Hepatocyte (in vitro differentiated cells): ENCODE results near the gene FAM174C. TPM values are rescaled to one million over a fixed set of nuclear protein-coding genes. Genes with fewer than 3 reads are reported as not detected.
A peak's percentile ranks its signal among the peaks of the same experiment; 100 is the strongest.

ENCODE experiments used
- DNase-seq: peaks from one replicate; pipeline ENCODE4 v3.0.0-alpha.2; 2016; ENCODE audit warnings: low spot score
- H2AFZ ChIP-seq: fragments of 200-600 bp; sonication (generic); 2 replicates; pipeline ENCODE4 v1.6.0; 2016; ENCODE audit warnings: antibody characterized with exemption, mild to moderate bottlenecking
- H3K27ac ChIP-seq: fragments of 200-600 bp; sonication (generic); 2 replicates; pipeline ENCODE4 v1.5.1; 2016; ENCODE audit warnings: mild to moderate bottlenecking
- H3K27me3 ChIP-seq: fragments of 200-600 bp; sonication (generic); 2 replicates; pipeline ENCODE4 v1.6.1; 2016
- H3K36me3 ChIP-seq: fragments of 200-600 bp; sonication (generic); replicated peaks from 2 replicates; pipeline ENCODE4 v1.5.1; 2016; ENCODE audit warnings: low read depth; ENCODE audit not compliant: insufficient read depth
- H3K4me1 ChIP-seq: fragments of 200-600 bp; sonication (generic); 2 replicates; pipeline ENCODE4 v1.5.1; 2016; ENCODE audit warnings: mild to moderate bottlenecking, moderate library complexity; ENCODE audit not compliant: insufficient read depth
- H3K4me2 ChIP-seq: fragments of 200-600 bp; sonication (generic); 2 replicates; pipeline ENCODE4 v1.6.0; 2016
- H3K4me3 ChIP-seq: fragments of 200-600 bp; sonication (generic); 2 replicates; pipeline ENCODE4 v1.5.1; 2016; ENCODE audit warnings: mild to moderate bottlenecking
- H3K79me2 ChIP-seq: fragments of 200-600 bp; sonication (generic); 2 replicates; pipeline ENCODE4 v1.6.0; 2017; ENCODE audit warnings: mild to moderate bottlenecking
- H3K9me2 ChIP-seq: fragments of 200-600 bp; sonication (generic); replicated peaks from 2 replicates; pipeline ENCODE4 v1.6.0; 2017; ENCODE audit warnings: mild to moderate bottlenecking; ENCODE audit not compliant: insufficient read depth
- H3K9me3 ChIP-seq: fragments of 200-600 bp; sonication (generic); 2 replicates; pipeline ENCODE4 v1.5.1; 2016; ENCODE audit warnings: low read depth, mild to moderate bottlenecking
- H4K20me1 ChIP-seq: fragments of 200-600 bp; sonication (generic); 2 replicates; pipeline ENCODE4 v1.6.0; 2016; ENCODE audit warnings: mild to moderate bottlenecking; ENCODE audit not compliant: insufficient read depth, poor library complexity, severe bottlenecking
- CTCF ChIP-seq: fragments of 200-600 bp; sonication (generic); IDR thresholded peaks from 2 replicates; pipeline ENCODE4 v1.5.1; 2016; ENCODE audit warnings: antibody characterized with exemption, mild to moderate bottlenecking; ENCODE audit not compliant: poor library complexity
- EZH2 ChIP-seq: fragments of 200-600 bp; sonication (generic); IDR thresholded peaks from 2 replicates; pipeline ENCODE4 v1.6.1; 2016; ENCODE audit warnings: antibody characterized with exemption, mild to moderate bottlenecking, borderline replicate concordance
- EZH2phosphoT487 ChIP-seq: fragments of 200-600 bp; sonication (generic); IDR thresholded peaks from one replicate; pipeline ENCODE4 v1.6.1; 2018; ENCODE audit warnings: antibody characterized with exemption, mild to moderate bottlenecking, low read depth, moderate library complexity; ENCODE audit not compliant: unreplicated experiment, severe bottlenecking
- WGBS: methylation state at CpG from one replicate; pipeline ENCODE4 v1.1.6; 2016; ENCODE audit warnings: low lambda C conversion rate; ENCODE audit errors: missing lambda C conversion rate; 5-methylcytosine and 5-hydroxymethylcytosine counted together
- polyA plus RNA-seq: library from polyadenylated mRNA; unstranded; fragments of >200 nt; fragmentation: Nextera tagmentation; extraction: Ambion mirVana; gene quantifications from 2 replicates; pipeline ENCODE4 v1.2.1, GENCODE V29; 2016
- total RNA-seq: library from RNA; depleted of rRNA; stranded (reverse); fragments of >200 nt; gene quantifications from 2 replicates; pipeline ENCODE4 v1.2.3, GENCODE V29; 2014

FAM174C gene
- total and polyA plus RNA-seq, 2 experiments from 2014 or later: 25.5 to 79.9 TPM

GRCh38 chr19:1239420-1239795 is 35.9 kb upstream of the FAM174C start:
- H3K27me3 ChIP-seq: no peaks in the 10 kb centered on the region
- H3K9me3 ChIP-seq: no peaks in the 10 kb centered on the region
- WGBS: 88% methylated on average over 10 of the region's 11 CpGs
- H3K4me2 ChIP-seq: peak overlapping the region; percentile 97
- no peak for DNase-seq
- H4K20me1 ChIP-seq: no peaks in the 10 kb centered on the region
- no peaks in the 10 kb centered on the region for H3K36me3 ChIP-seq
- TF ChIP-seq CTCF: no peak
- no peak for TF ChIP-seq EZH2
- TF ChIP-seq EZH2phosphoT487: no peak
- peaks cover 29% of the 10 kb centered on the region for H3K4me1 ChIP-seq
- no peaks in the 10 kb centered on the region for H3K9me2 ChIP-seq
- H3K27ac ChIP-seq: peak overlapping the region; percentile 91
- no peak overlapping the region for H3K4me3 ChIP-seq
- no peak overlapping the region for H2AFZ ChIP-seq
- H3K79me2 ChIP-seq: peaks cover 25% of the 10 kb centered on the region

DNA sequence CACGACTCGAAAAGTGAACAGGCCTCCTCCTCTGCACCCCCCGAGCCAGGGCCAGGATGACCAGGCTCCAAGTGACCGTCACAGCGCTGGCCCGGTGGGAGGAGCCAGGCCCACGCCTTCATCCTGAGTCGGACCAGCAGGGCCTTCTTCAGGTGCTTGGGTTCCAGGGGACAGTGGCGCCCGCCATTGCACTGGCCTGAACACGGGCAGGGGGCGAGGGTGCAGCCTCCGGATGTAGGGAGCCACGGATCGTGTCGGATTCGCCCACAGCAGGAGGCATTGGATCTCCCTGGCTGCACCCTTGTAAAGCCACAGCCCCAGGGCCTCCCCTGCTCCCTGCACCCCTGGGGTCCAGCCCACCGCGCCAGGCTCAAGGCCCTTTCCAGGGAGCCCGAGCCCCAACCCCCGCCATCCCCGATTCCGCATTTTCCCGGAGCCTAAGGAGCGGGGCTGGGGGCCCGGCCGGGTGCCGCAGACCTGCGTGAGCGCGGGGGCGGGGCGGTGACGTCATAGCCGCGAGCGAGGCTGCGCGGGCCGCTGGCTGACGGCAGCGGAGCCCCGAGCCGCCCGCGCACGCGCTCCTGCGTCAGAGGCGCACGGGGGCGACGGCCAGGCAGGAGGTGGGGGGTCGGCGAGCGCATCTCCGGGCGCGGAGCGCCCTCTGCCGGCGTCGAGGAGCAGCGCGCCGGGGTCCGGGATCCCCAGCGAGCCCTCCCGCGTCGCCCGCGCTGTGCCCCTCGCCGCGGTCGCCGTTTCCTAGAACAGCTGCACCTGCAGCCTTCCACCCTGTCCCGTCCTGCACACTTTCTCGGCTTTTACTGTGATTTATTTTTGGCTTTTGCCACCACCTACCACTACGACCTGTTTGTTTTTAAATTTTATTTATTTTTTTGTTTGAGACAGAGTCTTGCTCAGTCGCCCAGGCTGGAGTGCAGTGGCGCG is 35.3 kb upstream of the FAM174C start:
- H3K4me2 ChIP-seq: peak overlapping the region; percentile 97
- H3K27me3 ChIP-seq: no peaks in the 10 kb centered on the region
- TF ChIP-seq EZH2: no peak
- peak; percentile 87 for TF ChIP-seq CTCF
- peaks cover 35% of the 10 kb centered on the region for H3K4me1 ChIP-seq
- peak overlapping the region; percentile 42 for H3K4me3 ChIP-seq
- 15% methylated on average over 59 of the region's 84 CpGs for WGBS
- H3K9me3 ChIP-seq: no peaks in the 10 kb centered on the region
- H3K27ac ChIP-seq: peak overlapping the region; percentile 91
- no peaks in the 10 kb centered on the region for H3K36me3 ChIP-seq
- H3K9me2 ChIP-seq: no peaks in the 10 kb centered on the region
- H3K79me2 ChIP-seq: peaks cover 25% of the 10 kb centered on the region
- DNase-seq: peak; percentile 98
- peak overlapping the region; percentile 57 for H2AFZ ChIP-seq
- H4K20me1 ChIP-seq: no peaks in the 10 kb centered on the region

GRCh38 chr19:1240925-1241324 is 34.4 kb upstream of the FAM174C start:
- WGBS: 79% methylated on average over 15 of the region's 15 CpGs
- Histone ChIP-seq H3K4me2 (peak overlapping the region; percentile 97), H2AFZ (peak overlapping the region; percentile 57), H3K9me2 (no peaks in the 10 kb centered on the region), H4K20me1 (no peaks in the 10 kb centered on the region), H3K79me2 (peaks cover 25% of the 10 kb centered on the region), H3K27me3 (no peaks in the 10 kb centered on the region), H3K36me3 (no peaks in the 10 kb centered on the region), H3K4me1 (peaks cover 43% of the 10 kb centered on the region), H3K4me3 (no peak overlapping the region), H3K27ac (peak overlapping the region; percentile 38), H3K9me3 (no peaks in the 10 kb centered on the region)
- no peak for TF ChIP-seq EZH2phosphoT487
- no peak for TF ChIP-seq EZH2
- no peak for TF ChIP-seq CTCF
- DNase-seq: no peak
